PC-3 (cell line): ENCODE data around the gene SELP. TPM values are rescaled to one million over a fixed set of nuclear protein-coding genes. Genes with fewer than 3 reads are reported as not detected.

Experiments used
- ATAC-seq: fragments of 200-7000 bp; cut with Tn5 transposase; 2 replicates; pipeline ENCODE4 v1.9.1; 2020; ENCODE audit warnings: mild to moderate bottlenecking, moderate library complexity
- BruUV-seq: library from RNA; stranded (reverse); fragments of 400-500 nt; replicated peaks from 2 replicates; lab custom pipeline; 2021; lab: Mats Ljungman, UMichigan
- CTCF ChIA-PET: fragments of 300-600 bp; sonication (Branson Sonifier 250); formaldehyde crosslinking; loops from one replicate; lab custom pipeline; 2022; ENCODE audit warnings: antibody characterized with exemption; lab: Charles Lee
- POLR2A ChIA-PET: fragments of 300-600 bp; sonication (Branson Sonifier 250); formaldehyde crosslinking; loops from one replicate; lab custom pipeline; 2022; ENCODE audit warnings: antibody characterized with exemption; ENCODE audit not compliant: unreplicated experiment; lab: Charles Lee
- DNase-seq: peaks from one replicate; pipeline ENCODE4 v3.0.0-alpha.2; 2015
- H2AFZ ChIP-seq: fragments of 300-600 bp; sonication (generic); 2 replicates; pipeline ENCODE4 v1.6.0; 2016; ENCODE audit warnings: antibody characterized with exemption, low read length
- H3F3A ChIP-seq: fragments of 300-600 bp; sonication (generic); one replicate; pipeline ENCODE4 v1.6.0; 2017; ENCODE audit warnings: antibody characterized with exemption, low read length, control low read depth, mild to moderate bottlenecking; ENCODE audit not compliant: unreplicated experiment
- H3K27ac ChIP-seq: fragments of 300-600 bp; sonication (generic); 2 replicates; pipeline ENCODE4 v1.5.1; 2016; ENCODE audit warnings: mild to moderate bottlenecking, low read length
- H3K27me3 ChIP-seq: fragments of 300-600 bp; sonication (generic); 2 replicates; pipeline ENCODE4 v1.6.1; 2016; ENCODE audit warnings: low read length, mixed read lengths
- H3K36me3 ChIP-seq: fragments of 300-600 bp; sonication (generic); 2 replicates; pipeline ENCODE4 v1.6.1; 2016; ENCODE audit warnings: low read depth, mixed run types, low read length, mixed read lengths
- H3K4me1 ChIP-seq: fragments of 300-600 bp; sonication (generic); 2 replicates; pipeline ENCODE4 v1.5.1; 2016; ENCODE audit warnings: low read length; ENCODE audit not compliant: insufficient read depth
- H3K4me2 ChIP-seq: fragments of 300-600 bp; sonication (generic); 2 replicates; pipeline ENCODE4 v1.6.0; 2016; ENCODE audit warnings: low read length
- H3K4me3 ChIP-seq: fragments of 300-600 bp; sonication (generic); 2 replicates; pipeline ENCODE4 v1.5.1; 2016; ENCODE audit warnings: mild to moderate bottlenecking, low read length, mixed read lengths
- H3K79me2 ChIP-seq: fragments of 300-600 bp; sonication (generic); 2 replicates; pipeline ENCODE4 v1.6.1; 2017; ENCODE audit warnings: low read length, mixed read lengths
- H3K9ac ChIP-seq: fragments of 300-600 bp; sonication (generic); 2 replicates; pipeline ENCODE4 v1.6.0; 2016; ENCODE audit warnings: mild to moderate bottlenecking, low read length
- H3K9me2 ChIP-seq: fragments of 300-600 bp; sonication (generic); replicated peaks from 2 replicates; pipeline ENCODE4 v1.6.1; 2016; ENCODE audit warnings: mixed run types, low read length, mixed read lengths
- H3K9me3 ChIP-seq: fragments of 300-600 bp; sonication (generic); 2 replicates; pipeline ENCODE4 v1.6.1; 2016; ENCODE audit warnings: low read length, mixed read lengths
- H4K20me1 ChIP-seq: fragments of 300-600 bp; sonication (generic); 2 replicates; pipeline ENCODE4 v1.6.1; 2016; ENCODE audit warnings: low read length, mixed read lengths
- EZH2 ChIP-seq: fragments of 300-600 bp; sonication (generic); IDR thresholded peaks from one replicate; pipeline ENCODE4 v1.6.1; 2017; ENCODE audit warnings: antibody characterized with exemption, mild to moderate bottlenecking, low read length; ENCODE audit not compliant: unreplicated experiment
- intact Hi-C: fragments of 100-400 bp; cut with micrococcal nuclease; formaldehyde crosslinking; loops from 2 replicates; pipeline ENCODE4 v1.9.0; 2023
- total RNA-seq: library from RNA; depleted of rRNA; stranded (reverse); fragments of >200 nt; gene quantifications from 2 replicates; pipeline ENCODE4 v1.2.3, GENCODE V29; 2014
- TF ChIP-seq, protein P1 (sequence below): fragments of 300-600 bp; sonication (generic); conservative IDR thresholded peaks from 2 replicates; pipeline ENCODE4 v1.5.1; 2017; ENCODE audit warnings: antibody characterized with exemption, low read depth, mild to moderate bottlenecking, low read length

Gene SELP
- total RNA-seq, 1 experiment from 2014 or later, result not detected

DNA sequence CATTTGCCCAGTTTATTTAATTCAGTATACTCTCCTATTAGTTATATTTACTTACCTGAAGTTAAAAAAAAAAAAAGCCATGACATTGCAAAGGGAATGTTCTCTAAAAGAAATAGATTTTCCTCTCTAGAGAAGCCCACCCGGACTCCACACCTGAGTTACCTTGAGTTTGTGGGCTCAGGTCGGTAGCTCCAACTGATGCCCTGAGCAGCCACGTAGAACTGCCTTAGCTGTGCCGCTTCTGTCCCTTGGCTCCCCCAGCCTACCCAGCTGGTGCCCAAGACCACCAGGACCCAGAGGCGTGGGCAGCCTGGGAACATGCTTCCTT lies 43.9 kb downstream of the SELP start:
- Histone ChIP-seq H4K20me1 (no peaks in the 10 kb centered on the region), H3K4me3 (peak overlapping the region; percentile 53), H3K9ac (no peak overlapping the region), H3K36me3 (no peaks in the 10 kb centered on the region), H3K4me1 (peaks cover 19% of the 10 kb centered on the region), H3K4me2 (peak overlapping the region; percentile 84), H3F3A (no peaks in the 10 kb centered on the region), H3K79me2 (no peaks in the 10 kb centered on the region), H3K27me3 (peaks cover 26% of the 10 kb centered on the region), H2AFZ (peak overlapping the region; percentile 82), H3K9me2 (no peaks in the 10 kb centered on the region), H3K9me3 (no peaks in the 10 kb centered on the region), H3K27ac (no peak overlapping the region)
- CTCF ChIA-PET, result interaction anchor here (0.6 to 1.5 kb wide), 3 partner anchors 14 to 126 kb away, joined by 3 to 9 read pairs (median 5); no protein-coding TSS in a partner anchor
- POLR2A ChIA-PET, result interaction anchor here (0.6 kb wide), 1 partner anchor 28 kb away, joined by 6 read pairs; no protein-coding TSS in a partner anchor
- intact Hi-C loops, result loop anchor here (5.0 to 10.0 kb wide), 2 partner anchors 34 to 219 kb away; no protein-coding TSS in a partner anchor
- ATAC-seq (no peak), DNase-seq (no peak)
- no TSS peak for BruUV-seq
- no peak for TF ChIP-seq EZH2

- Histone ChIP-seq H3F3A (no peaks in the 10 kb centered on the region), H3K79me2 (no peaks in the 10 kb centered on the region), H3K4me3 (no peak overlapping the region), H3K9ac (no peak overlapping the region), H4K20me1 (no peaks in the 10 kb centered on the region), H3K27ac (no peak overlapping the region), H3K4me1 (peaks cover 19% of the 10 kb centered on the region), H3K9me3 (no peaks in the 10 kb centered on the region), H3K4me2 (no peak overlapping the region), H2AFZ (no peak overlapping the region), H3K36me3 (no peaks in the 10 kb centered on the region), H3K9me2 (no peaks in the 10 kb centered on the region), H3K27me3 (peaks cover 29% of the 10 kb centered on the region)
- ChIA-PET POLR2A (no interaction called here), CTCF (no interaction called here)
- BruUV-seq, result no TSS peak
- TF ChIP-seq, protein P1, sequence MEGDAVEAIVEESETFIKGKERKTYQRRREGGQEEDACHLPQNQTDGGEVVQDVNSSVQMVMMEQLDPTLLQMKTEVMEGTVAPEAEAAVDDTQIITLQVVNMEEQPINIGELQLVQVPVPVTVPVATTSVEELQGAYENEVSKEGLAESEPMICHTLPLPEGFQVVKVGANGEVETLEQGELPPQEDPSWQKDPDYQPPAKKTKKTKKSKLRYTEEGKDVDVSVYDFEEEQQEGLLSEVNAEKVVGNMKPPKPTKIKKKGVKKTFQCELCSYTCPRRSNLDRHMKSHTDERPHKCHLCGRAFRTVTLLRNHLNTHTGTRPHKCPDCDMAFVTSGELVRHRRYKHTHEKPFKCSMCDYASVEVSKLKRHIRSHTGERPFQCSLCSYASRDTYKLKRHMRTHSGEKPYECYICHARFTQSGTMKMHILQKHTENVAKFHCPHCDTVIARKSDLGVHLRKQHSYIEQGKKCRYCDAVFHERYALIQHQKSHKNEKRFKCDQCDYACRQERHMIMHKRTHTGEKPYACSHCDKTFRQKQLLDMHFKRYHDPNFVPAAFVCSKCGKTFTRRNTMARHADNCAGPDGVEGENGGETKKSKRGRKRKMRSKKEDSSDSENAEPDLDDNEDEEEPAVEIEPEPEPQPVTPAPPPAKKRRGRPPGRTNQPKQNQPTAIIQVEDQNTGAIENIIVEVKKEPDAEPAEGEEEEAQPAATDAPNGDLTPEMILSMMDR, result no peak
- intact Hi-C loops, result loop anchor here (5.0 to 10.0 kb wide), 2 partner anchors 33 to 220 kb away; no protein-coding TSS in a partner anchor
- DNase-seq, result no peak
- ATAC-seq, result no peak
Measured at GRCh38 chr1:169585181-169585580, 44.7 kb downstream of the SELP start.

- peaks cover 18% of the 10 kb centered on the region for H3K4me1 ChIP-seq
- H3K4me2 ChIP-seq, result no peak overlapping the region
- H3K4me3 ChIP-seq, result no peak overlapping the region
- no peaks in the 10 kb centered on the region for H3K9me2 ChIP-seq
- CTCF ChIA-PET, result no interaction called here
- H3F3A ChIP-seq, result no peaks in the 10 kb centered on the region
- no peaks in the 10 kb centered on the region for H4K20me1 ChIP-seq
- no peaks in the 10 kb centered on the region for H3K9me3 ChIP-seq
- no peak overlapping the region for H3K27ac ChIP-seq
- no peak overlapping the region for H2AFZ ChIP-seq
- peaks cover 29% of the 10 kb centered on the region for H3K27me3 ChIP-seq
- BruUV-seq, result no TSS peak
- H3K9ac ChIP-seq, result no peak overlapping the region
- POLR2A ChIA-PET, result no interaction called here
- peak; percentile 14 for DNase-seq
- ATAC-seq, result no peak
- H3K36me3 ChIP-seq, result no peaks in the 10 kb centered on the region
- intact Hi-C loops, result loop anchor here (5.0 to 10.0 kb wide), 2 partner anchors 32 to 220 kb away; no protein-coding TSS in a partner anchor
- TF ChIP-seq, protein P1, result no peak
- no peak for TF ChIP-seq EZH2
- H3K79me2 ChIP-seq, result no peaks in the 10 kb centered on the region
Measured at GRCh38 chr1:169584483-169585144, 45.3 kb downstream of the SELP start.
